ENCODE measurements around the gene TRABD2B. TPM values are rescaled to one million over a fixed set of nuclear protein-coding genes. Genes with fewer than 3 reads are reported as not detected.

Gene TRABD2B
- total RNA-seq, 1 donor from 2014 or later = 6.2 TPM

DNA sequence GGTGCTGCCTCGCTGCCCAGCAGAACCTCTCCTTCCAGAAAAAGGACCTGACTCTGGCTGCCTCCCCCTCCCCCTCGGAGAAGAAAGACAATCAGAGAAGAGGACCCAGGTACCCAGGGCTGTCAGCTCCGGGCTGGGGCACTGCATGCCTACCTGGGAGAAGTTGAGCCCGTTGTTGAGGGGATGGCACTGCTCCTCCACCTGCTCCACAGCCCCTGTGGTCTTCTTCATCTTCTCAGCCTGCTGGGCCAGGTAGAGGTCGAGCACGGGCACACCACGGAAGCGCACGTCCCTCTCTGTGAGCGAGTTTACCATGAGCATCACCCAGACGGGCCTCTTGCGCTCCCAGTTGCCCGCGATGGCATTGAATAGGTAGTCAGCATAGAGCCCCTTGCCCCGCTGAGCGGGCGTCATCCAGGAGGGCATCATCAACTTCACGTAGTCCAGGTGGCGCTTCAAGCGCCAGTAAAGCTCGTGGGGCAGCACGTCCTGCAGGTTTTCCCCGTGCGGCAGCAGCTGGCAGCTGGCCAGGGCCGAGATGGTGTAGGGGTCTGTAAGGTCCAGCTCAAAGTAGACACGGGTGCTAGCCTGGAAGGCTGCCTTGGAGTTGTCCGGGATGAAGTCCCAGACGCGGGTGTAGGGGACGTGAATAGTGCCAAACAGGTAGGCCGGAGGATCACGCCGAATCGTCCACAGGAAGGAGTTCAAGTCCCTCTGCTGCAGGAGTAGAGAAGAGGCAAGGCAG, 3.1 kb downstream of the TRABD2B start:
- TF ChIP-seq CTCF (IDR thresholded peaks at IDR 0.05; ENCODE audit: unreplicated experiment) = no peak
- no peaks in the 10 kb centered on the region for H3K36me3 Mint-ChIP-seq
- H3K9me3 Mint-ChIP-seq = no peaks in the 10 kb centered on the region
- H3K4me1 Mint-ChIP-seq = peaks cover 41% of the 10 kb centered on the region
- no peak overlapping the region for H3K4me3 Mint-ChIP-seq
- peaks cover 90% of the 10 kb centered on the region for H3K27me3 Mint-ChIP-seq (ENCODE audit: low read depth)
- no peak overlapping the region for H3K27ac Mint-ChIP-seq
- no peak for DNase-seq (ENCODE audit: low spot score in 2 of 2, unreplicated experiment in 2 of 2)

- no peak for TF ChIP-seq CTCF (IDR thresholded peaks at IDR 0.05; ENCODE audit: unreplicated experiment)
- Mint-ChIP-seq H3K27ac (no peak overlapping the region), H3K27me3 (ENCODE audit: low read depth) (peaks cover 90% of the 10 kb centered on the region), H3K36me3 (no peaks in the 10 kb centered on the region), H3K4me3 (peak overlapping the region; percentile 24), H3K4me1 (peaks cover 41% of the 10 kb centered on the region), H3K9me3 (no peaks in the 10 kb centered on the region)
- no peak for DNase-seq (ENCODE audit: low spot score in 2 of 2, unreplicated experiment in 2 of 2)
These were observed 3.8 kb downstream of the TRABD2B start for GRCh38 chr1:47993416-47993740.

- Mint-ChIP-seq H3K4me3 (peak overlapping the region; percentile 24), H3K27me3 (ENCODE audit: low read depth) (peaks cover 90% of the 10 kb centered on the region), H3K9me3 (no peaks in the 10 kb centered on the region), H3K36me3 (no peaks in the 10 kb centered on the region), H3K27ac (no peak overlapping the region), H3K4me1 (peaks cover 39% of the 10 kb centered on the region)
- no peak for DNase-seq (ENCODE audit: low spot score in 2 of 2, unreplicated experiment in 2 of 2)
- no peak for TF ChIP-seq CTCF (IDR thresholded peaks at IDR 0.05; ENCODE audit: unreplicated experiment)
These were observed 4.3 kb downstream of the TRABD2B start for GRCh38 chr1:47992720-47993415.

DNA sequence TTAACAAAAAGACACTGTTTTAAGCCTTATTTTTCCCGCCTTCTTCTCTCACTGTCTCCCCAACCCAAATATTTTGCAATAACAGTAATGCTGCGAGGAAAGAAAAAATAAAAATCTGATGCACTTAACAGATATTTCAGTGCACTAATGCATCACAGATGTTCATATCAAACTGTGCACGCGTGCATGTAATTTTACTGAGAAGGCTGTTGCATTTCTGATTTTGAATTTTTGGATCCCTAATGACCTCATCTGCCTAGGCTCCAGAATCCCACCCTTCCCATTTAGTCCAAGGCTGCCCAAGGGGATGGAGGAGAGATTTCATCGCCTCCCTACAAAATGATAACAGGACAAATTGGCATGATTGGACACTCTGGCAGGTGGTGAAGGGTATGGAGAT, 5.5 kb downstream of the TRABD2B start:
- no peak for DNase-seq (ENCODE audit: low spot score in 2 of 2, unreplicated experiment in 2 of 2)
- H3K27ac Mint-ChIP-seq = no peak overlapping the region
- H3K9me3 Mint-ChIP-seq = no peaks in the 10 kb centered on the region
- H3K27me3 Mint-ChIP-seq (ENCODE audit: low read depth) = peaks cover 96% of the 10 kb centered on the region
- H3K36me3 Mint-ChIP-seq = no peaks in the 10 kb centered on the region
- peaks cover 44% of the 10 kb centered on the region for H3K4me1 Mint-ChIP-seq
- no peak overlapping the region for H3K4me3 Mint-ChIP-seq
- no peak for TF ChIP-seq CTCF (IDR thresholded peaks at IDR 0.05; ENCODE audit: unreplicated experiment)

DNA sequence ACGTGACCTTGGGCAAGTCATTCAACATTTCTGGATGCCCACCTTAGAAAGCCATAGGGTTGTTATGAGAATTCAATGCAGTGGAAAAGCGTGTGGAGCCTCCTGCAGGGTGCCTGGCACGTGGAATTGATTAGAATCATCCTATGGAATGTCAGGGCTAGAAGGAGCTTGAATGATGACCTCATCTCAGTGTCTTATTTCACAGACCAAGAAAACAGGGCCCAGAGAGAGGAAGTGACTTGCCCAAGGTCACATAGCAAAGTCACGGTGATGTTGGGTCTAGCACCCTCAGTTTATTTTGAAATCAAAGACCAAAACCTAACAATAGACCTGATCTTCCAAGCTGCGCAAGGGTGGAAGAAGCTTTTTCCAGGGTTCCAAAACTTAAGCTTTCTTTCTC, 6.0 kb downstream of the TRABD2B start:
- no peak for DNase-seq (ENCODE audit: low spot score in 2 of 2, unreplicated experiment in 2 of 2)
- H3K4me1 Mint-ChIP-seq = peaks cover 47% of the 10 kb centered on the region
- TF ChIP-seq CTCF (IDR thresholded peaks at IDR 0.05; ENCODE audit: unreplicated experiment) = no peak
- H3K27me3 Mint-ChIP-seq (ENCODE audit: low read depth) = peaks cover 98% of the 10 kb centered on the region
- no peaks in the 10 kb centered on the region for H3K9me3 Mint-ChIP-seq
- H3K27ac Mint-ChIP-seq = no peak overlapping the region
- no peaks in the 10 kb centered on the region for H3K36me3 Mint-ChIP-seq
- no peak overlapping the region for H3K4me3 Mint-ChIP-seq

Measured in mesothelial cell of epicardium (in vitro differentiated cells).